ENCODE results near the gene TAS1R3. TPM values are rescaled to one million over a fixed set of nuclear protein-coding genes. Genes with fewer than 3 reads are reported as not detected.

Gene TAS1R3
- total and polyA plus RNA-seq, 3 donors from 2014 or later, result 0.66 to 1.5 (median 1.5) TPM

DNA sequence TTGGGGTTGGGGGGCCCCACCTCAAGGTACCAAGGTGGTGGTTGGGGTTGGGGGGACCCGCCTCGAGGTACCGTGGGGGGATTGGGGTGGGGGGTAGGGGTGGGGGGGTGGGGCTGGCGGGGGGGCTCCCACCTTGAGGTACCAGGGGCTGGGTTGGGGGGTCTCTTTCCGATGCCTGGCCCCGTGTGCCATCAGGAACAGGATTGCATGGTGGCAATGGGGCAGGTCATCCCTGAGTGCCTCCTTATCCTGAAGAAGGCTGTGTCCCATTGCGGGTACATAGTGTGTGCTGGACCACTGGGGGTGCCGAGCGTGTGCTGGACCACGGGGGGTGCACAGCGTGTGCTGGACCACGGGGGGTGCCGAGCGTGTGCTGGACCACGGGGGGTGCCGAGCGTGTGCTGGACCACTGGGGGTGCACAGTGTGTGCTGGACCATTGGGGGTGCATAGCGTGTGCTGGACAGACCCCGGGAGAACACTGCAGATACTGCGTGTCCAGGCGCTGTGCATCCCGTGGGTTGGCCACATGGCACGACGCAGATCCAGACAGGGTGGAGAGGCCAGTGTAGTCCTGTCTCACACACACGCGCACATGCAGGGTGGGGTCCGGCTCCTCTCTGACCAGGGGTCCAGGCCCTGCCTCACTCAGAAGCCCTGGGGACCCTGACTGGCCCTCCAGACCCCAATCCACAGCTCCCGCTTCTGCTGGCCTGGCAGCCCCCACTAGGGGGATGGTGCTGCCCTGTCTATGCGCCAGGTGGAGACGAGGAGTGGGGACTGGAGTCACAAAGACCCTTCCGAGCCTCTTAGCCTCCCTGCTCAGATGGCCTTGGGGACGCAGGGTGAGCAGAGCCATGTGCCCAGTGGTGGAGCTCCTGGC is 46.6 kb upstream of the TAS1R3 start:
- Histone ChIP-seq H3K4me1 (peaks cover 11% of the 10 kb centered on the region), H3K36me3 (ENCODE audit: low read depth, missing control alignments) (no peaks in the 10 kb centered on the region), H3K9me3 (no peaks in the 10 kb centered on the region), H3K4me3 (no peak overlapping the region), H3K27me3 (no peaks in the 10 kb centered on the region), H3K27ac (no peak overlapping the region)
- 81 to 86% methylated on average over 12 to 28 of the region's 32 CpGs for WGBS, 2 donors
- intact Hi-C loops (cut with DNase I; ENCODE audit: low total_unique reads), result no loop called here
- TF ChIP-seq CTCF (IDR thresholded peaks at IDR 0.05), result no peak
- no peak for TF ChIP-seq POLR2A (IDR thresholded peaks at IDR 0.05)
- no peak for DNase-seq

GRCh38 chr1:1285102-1285571 is 45.9 kb upstream of the TAS1R3 start:
- Histone ChIP-seq H3K27ac (no peak overlapping the region), H3K4me1 (peaks cover 11% of the 10 kb centered on the region), H3K27me3 (no peaks in the 10 kb centered on the region), H3K9me3 (no peaks in the 10 kb centered on the region), H3K36me3 (ENCODE audit: low read depth, missing control alignments) (no peaks in the 10 kb centered on the region), H3K4me3 (no peak overlapping the region)
- TF ChIP-seq POLR2A (IDR thresholded peaks at IDR 0.05) (no peak), CTCF (IDR thresholded peaks at IDR 0.05) (no peak)
- no peak for DNase-seq
- intact Hi-C loops (cut with DNase I; ENCODE audit: low total_unique reads), result no loop called here
- WGBS, 2 donors, result 93 to 94% methylated on average over 10 to 22 of the region's 22 CpGs

DNA sequence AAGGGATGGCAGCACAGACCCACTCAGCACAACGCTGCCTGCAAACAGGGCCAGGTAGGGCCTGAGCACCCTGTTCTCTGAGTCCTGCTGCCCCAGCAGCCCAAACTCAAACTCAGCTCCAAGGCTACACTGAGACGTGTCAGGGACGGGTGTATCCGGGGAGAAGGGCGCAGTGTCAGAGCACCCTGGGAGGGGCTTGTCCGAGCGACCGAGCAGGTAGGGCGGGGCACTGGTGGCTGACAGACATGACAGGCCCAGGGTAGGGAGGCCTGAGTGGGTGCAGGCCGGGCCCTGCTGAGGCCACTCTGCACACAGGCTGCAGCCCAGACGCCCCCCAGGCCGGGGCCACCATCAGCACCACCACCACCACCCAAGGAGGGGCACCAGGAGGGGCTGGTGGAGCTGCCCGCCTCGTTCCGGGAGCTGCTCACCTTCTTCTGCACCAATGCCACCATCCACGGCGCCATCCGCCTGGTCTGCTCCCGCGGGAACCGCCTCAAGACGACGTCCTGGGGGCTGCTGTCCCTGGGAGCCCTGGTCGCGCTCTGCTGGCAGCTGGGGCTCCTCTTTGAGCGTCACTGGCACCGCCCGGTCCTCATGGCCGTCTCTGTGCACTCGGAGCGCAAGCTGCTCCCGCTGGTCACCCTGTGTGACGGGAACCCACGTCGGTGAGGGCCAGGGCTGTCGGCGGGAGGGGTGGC is 45.3 kb upstream of the TAS1R3 start:
- intact Hi-C loops (cut with DNase I; ENCODE audit: low total_unique reads), result no loop called here
- H3K4me3 ChIP-seq, result no peak overlapping the region
- 76% methylated on average over 33 of the region's 37 CpGs; no CpG with 5 or more reads in 1 of the 2 donors for WGBS, 2 donors
- TF ChIP-seq POLR2A (IDR thresholded peaks at IDR 0.05) (no peak), CTCF (IDR thresholded peaks at IDR 0.05) (no peak)
- DNase-seq, result no peak
- H3K27ac ChIP-seq, result no peak overlapping the region
- no peaks in the 10 kb centered on the region for H3K27me3 ChIP-seq
- H3K36me3 ChIP-seq (ENCODE audit: low read depth, missing control alignments), result no peaks in the 10 kb centered on the region
- H3K9me3 ChIP-seq, result no peaks in the 10 kb centered on the region
- peaks cover 14% of the 10 kb centered on the region for H3K4me1 ChIP-seq

DNA sequence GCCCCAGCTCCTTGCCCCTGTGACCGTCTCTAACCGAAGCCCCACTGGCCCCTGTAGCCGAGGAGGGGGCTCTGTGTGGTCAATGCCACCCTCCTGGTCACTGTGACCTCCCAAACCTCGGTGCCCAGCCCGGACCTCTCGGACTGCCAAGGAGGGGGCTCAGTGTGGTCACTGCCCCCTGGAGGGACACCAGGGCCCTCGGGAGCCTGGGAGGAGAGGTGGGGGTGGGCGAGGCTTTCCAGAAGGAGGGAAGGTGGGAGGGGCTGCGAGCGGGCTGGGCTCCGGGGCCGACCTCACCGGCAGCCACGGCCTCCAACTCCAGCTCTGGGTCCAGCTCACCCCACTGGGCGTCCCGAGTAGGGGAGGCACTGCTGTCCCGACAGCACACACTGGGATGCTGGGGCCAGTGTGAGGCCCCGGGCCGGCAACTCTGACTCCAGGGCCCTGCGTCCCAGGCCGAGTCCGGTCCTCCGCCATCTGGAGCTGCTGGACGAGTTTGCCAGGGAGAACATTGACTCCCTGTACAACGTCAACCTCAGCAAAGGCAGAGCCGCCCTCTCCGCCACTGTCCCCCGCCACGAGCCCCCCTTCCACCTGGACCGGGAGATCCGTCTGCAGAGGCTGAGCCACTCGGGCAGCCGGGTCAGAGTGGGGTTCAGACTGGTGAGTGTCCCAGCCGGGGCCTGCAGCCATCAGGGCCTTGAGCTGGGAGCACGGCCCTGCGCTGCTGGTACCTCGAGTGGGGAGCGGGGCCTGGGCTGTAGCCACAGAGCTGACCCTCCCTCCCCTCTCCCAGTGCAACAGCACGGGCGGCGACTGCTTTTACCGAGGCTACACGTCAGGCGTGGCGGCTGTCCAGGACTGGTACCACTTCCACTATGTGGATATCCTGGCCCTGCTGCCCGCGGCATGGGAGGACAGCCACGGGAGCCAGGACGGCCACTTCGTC is 44.5 kb upstream of the TAS1R3 start:
- Histone ChIP-seq H3K4me1 (peaks cover 18% of the 10 kb centered on the region), H3K9me3 (no peaks in the 10 kb centered on the region), H3K27me3 (no peaks in the 10 kb centered on the region), H3K36me3 (ENCODE audit: low read depth, missing control alignments) (no peaks in the 10 kb centered on the region), H3K4me3 (no peak overlapping the region), H3K27ac (no peak overlapping the region)
- DNase-seq, result no peak
- 73 to 93% methylated on average over 3 to 49 of the region's 50 CpGs for WGBS, 2 donors
- TF ChIP-seq POLR2A (IDR thresholded peaks at IDR 0.05), result no peak
- no peak for TF ChIP-seq CTCF (IDR thresholded peaks at IDR 0.05)
- intact Hi-C loops (cut with DNase I; ENCODE audit: low total_unique reads), result no loop called here

Data from testis (tissue), 3 donors.